Tibial nerve (tissue), 4 donors: ENCODE results near the gene NLRP7. TPM values are rescaled to one million over a fixed set of nuclear protein-coding genes. Genes with fewer than 3 reads are reported as not detected.
"Not testable (repeated sequence)": the region's sequence is repeated elsewhere in the genome, so short reads cannot be mapped to it uniquely, and the experiment has no call there.

Experiments used
- DNase-seq, 2 donors: peaks; one replicate each; pipeline ENCODE4 v3.0.0-alpha.2; 2019; ENCODE audit warnings: low spot score in 2 of 2
- H3K27ac ChIP-seq, 4 donors: fragments of 200-600 bp; sonication (generic) in 3 of 4; one replicate each; pipeline ENCODE4 v1.5.1; 2017 to 2019; ENCODE audit warnings: mild to moderate bottlenecking in 1 of 4
- H3K27me3 ChIP-seq, 2 donors: fragments of 200-600 bp; sonication (generic) in 1 of 2; one replicate each; pipeline versions ENCODE4 v1.5.1 to v1.6.0; 2017 to 2019
- H3K36me3 ChIP-seq, 3 donors: fragments of 200-600 bp; sonication (generic); one replicate each; pipeline ENCODE4 v1.5.1; 2018 to 2019
- H3K4me1 ChIP-seq, 4 donors: fragments of 200-600 bp; sonication (generic) in 3 of 4; one replicate each; pipeline ENCODE4 v1.5.1; 2017 to 2019
- H3K4me3 ChIP-seq, 4 donors: fragments of 200-600 bp; sonication (generic) in 3 of 4; one replicate each; pipeline ENCODE4 v1.5.1; 2017 to 2019; ENCODE audit warnings: mild to moderate bottlenecking in 1 of 4, moderate library complexity in 1 of 4
- H3K9me3 ChIP-seq, 4 donors: fragments of 200-600 bp; sonication (generic) in 3 of 4; one replicate each; pipeline ENCODE4 v1.5.1; 2017 to 2019
- EP300 ChIP-seq, 2 donors: sonication (generic); formaldehyde crosslinking; IDR thresholded peaks; one replicate each; pipeline ENCODE4 v1.6.1; 2017; ENCODE audit warnings: antibody characterized with exemption in 2 of 2, mild to moderate bottlenecking in 1 of 2
- POLR2A ChIP-seq, 2 donors: fragments of 450-650 bp; IDR thresholded peaks; one replicate each; pipeline ENCODE4 v1.6.1; 2017; ENCODE audit warnings: antibody characterized with exemption in 2 of 2, mild to moderate bottlenecking in 2 of 2, moderate library complexity in 2 of 2
- WGBS, 2 donors: methylation state at CpG; one replicate each; pipeline ENCODE4 v1.1.5; 2018; 5-methylcytosine and 5-hydroxymethylcytosine counted together
- total RNA-seq, 4 donors: library from RNA; depleted of rRNA; stranded (reverse); fragments of >200 nt; gene quantifications; one replicate each; pipeline ENCODE4 v1.1.0, GENCODE V29; 2016
- TF ChIP-seq, protein P1 (sequence below), 5 experiments: fragments of 200-600 bp in 3 of 5; fragments of 450-650 bp in 2 of 5; sonication (generic) in 3 of 5; IDR thresholded peaks; one replicate each; pipeline ENCODE4 v1.5.1; 2016 to 2019; ENCODE audit warnings: antibody characterized with exemption in 5 of 5, mild to moderate bottlenecking in 3 of 5, moderate library complexity in 2 of 5

NLRP7 gene
- total RNA-seq, 4 donors from 2014 or later, result not detected

DNA sequence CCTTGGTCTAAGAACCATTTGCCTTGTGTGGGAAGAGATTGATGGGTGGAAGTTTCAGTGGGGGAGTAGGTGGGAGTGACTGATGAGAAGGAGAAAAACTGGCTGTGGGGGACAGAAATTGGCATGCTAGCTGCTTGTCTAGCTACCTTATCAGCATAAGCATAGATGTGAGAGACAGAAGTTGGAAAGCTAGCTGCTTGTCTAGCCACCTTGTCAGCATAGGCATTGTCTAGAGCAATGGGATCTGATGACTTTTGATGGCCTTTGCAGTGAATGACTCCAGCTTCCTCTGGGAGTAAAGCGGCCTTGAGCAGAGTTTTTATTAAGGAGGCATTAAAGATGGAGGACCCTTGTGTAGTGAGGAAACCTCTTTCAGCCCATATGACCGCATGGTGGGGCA, 51.3 kb downstream of the NLRP7 start:
- 61 to 73% methylated on average over 2 of the region's 2 CpGs for WGBS, 2 donors
- TF ChIP-seq EP300 (IDR thresholded peaks at IDR 0.05) (no peak), POLR2A (IDR thresholded peaks at IDR 0.05) (no peak)
- TF ChIP-seq, protein P1, sequence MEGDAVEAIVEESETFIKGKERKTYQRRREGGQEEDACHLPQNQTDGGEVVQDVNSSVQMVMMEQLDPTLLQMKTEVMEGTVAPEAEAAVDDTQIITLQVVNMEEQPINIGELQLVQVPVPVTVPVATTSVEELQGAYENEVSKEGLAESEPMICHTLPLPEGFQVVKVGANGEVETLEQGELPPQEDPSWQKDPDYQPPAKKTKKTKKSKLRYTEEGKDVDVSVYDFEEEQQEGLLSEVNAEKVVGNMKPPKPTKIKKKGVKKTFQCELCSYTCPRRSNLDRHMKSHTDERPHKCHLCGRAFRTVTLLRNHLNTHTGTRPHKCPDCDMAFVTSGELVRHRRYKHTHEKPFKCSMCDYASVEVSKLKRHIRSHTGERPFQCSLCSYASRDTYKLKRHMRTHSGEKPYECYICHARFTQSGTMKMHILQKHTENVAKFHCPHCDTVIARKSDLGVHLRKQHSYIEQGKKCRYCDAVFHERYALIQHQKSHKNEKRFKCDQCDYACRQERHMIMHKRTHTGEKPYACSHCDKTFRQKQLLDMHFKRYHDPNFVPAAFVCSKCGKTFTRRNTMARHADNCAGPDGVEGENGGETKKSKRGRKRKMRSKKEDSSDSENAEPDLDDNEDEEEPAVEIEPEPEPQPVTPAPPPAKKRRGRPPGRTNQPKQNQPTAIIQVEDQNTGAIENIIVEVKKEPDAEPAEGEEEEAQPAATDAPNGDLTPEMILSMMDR (IDR thresholded peaks at IDR 0.05), result no peak

DNA sequence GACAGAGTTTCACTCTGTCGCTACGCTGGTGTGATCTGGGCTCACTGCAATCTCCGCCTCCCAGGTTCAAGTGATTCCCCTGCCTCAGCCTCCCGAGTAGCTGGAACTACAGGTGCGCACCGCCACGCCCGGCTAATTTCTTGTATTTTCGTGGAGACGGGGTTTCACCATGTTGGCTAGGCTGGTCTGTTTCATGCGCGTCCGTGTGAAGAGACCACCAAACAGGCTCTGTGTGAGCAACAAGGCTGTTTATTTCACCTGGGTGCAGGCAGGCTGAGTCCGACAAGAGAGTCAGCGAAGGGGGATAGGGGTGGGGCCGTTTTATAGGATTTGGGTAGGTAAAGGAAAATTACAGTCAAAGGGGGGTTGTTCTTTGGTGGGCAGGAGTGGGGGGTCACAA, 53.2 kb downstream of the NLRP7 start:
- H3K27me3 ChIP-seq, H3K36me3 ChIP-seq, H3K27ac ChIP-seq, H3K4me3 ChIP-seq, H3K4me1 ChIP-seq, H3K9me3 ChIP-seq, DNase-seq: not testable (repeated sequence)
- WGBS, 2 donors, result 89 to 90% methylated on average over 16 of the region's 16 CpGs

More for the DNA sequence above, 51.3 kb downstream of the NLRP7 start:
- Histone ChIP-seq H3K27me3 (no peaks in the 10 kb centered on the region), H3K4me1 (no peaks in the 10 kb centered on the region), H3K36me3 (no peaks in the 10 kb centered on the region), H3K4me3 (no peak overlapping the region), H3K9me3 (no peaks in the 10 kb centered on the region), H3K27ac (no peak overlapping the region)
- DNase-seq, result no peak

DNA sequence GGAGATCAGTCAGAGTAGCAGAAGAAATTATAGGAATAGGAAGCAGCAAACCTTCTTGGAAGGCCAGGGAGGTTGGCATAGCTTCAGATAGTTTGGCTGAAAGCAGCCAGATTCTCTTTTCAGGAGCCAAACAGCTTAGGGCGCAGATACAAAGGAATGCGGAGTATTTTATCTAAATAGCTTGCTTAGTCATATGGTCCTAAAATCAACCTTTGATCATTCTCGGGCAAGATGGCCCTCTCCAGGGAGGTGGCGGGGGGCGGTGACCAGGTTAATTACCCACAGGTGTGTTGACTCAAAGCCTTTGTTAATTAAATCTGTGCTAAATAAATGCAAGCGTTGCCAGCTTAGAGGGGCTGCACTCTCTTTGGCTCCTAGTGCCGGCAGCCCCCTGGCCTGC, 53.9 kb downstream of the NLRP7 start:
- H3K27me3 ChIP-seq, result no peaks in the 10 kb centered on the region
- TF ChIP-seq, protein P1 (IDR thresholded peaks at IDR 0.05), result no peak
- no peak for TF ChIP-seq EP300 (IDR thresholded peaks at IDR 0.05)
- no peak for TF ChIP-seq POLR2A (IDR thresholded peaks at IDR 0.05)
- no peak for DNase-seq
- H3K4me1 ChIP-seq, result no peaks in the 10 kb centered on the region
- no peak overlapping the region for H3K4me3 ChIP-seq
- peaks cover 0 to 4% (median 0%) of the 10 kb centered on the region in 4 donors for H3K9me3 ChIP-seq
- no peak overlapping the region for H3K27ac ChIP-seq
- 38 to 44% methylated on average over 7 of the region's 7 CpGs for WGBS, 2 donors
- no peaks in the 10 kb centered on the region for H3K36me3 ChIP-seq

DNA sequence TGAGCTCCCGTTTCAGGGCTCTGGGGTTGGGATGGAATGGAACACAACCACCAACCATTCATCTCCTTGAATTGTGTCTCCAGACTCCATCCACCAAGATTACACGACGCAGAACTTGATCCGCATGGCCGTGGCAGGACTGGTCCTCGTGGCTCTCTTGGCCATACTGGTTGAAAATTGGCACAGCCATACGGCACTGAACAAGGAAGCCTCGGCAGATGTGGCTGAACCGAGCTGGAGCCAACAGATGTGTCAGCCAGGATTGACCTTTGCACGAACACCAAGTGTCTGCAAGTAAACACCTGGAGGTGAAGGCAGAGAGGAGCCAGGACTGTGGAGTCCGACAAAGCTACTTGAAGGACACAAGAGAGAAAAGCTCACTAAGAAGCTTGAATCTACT, 57.8 kb downstream of the NLRP7 start:
- DNase-seq, result no peak
- TF ChIP-seq EP300 (IDR thresholded peaks at IDR 0.05) (no peak), POLR2A (IDR thresholded peaks at IDR 0.05) (no peak)
- TF ChIP-seq, protein P1 (IDR thresholded peaks at IDR 0.05), result no peak
- Histone ChIP-seq H3K27me3 (no peaks in the 10 kb centered on the region), H3K27ac (no peak overlapping the region), H3K36me3 (no peaks in the 10 kb centered on the region), H3K9me3 (peaks cover 0 to 5% (median 0%) of the 10 kb centered on the region in 4 donors), H3K4me3 (no peak overlapping the region), H3K4me1 (no peaks in the 10 kb centered on the region)
- 87 to 89% methylated on average over 11 of the region's 11 CpGs for WGBS, 2 donors

DNA sequence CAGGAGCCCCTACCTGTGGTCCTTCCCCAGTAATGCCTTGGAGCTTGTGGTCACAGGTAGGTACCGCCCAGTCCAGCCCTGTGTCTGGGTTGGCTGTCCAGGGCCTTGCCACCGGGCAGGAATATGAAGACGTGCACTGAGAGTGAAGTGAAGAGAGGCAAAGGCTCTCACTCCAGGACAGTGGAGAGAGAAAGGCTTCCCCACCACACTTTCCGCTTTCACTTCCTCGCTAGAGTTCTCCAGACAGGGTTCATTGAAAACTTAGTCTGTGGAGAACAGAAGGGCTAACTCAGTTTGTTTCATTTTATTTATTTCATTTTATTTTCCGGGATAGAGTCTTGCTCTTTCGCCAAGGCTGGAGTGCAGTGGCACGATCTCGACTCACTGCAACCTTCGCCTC, 59.1 kb downstream of the NLRP7 start:
- no peak for DNase-seq
- H3K27ac ChIP-seq, result no peak overlapping the region
- WGBS, 2 donors, result 92 to 94% methylated on average over 10 of the region's 10 CpGs
- TF ChIP-seq EP300 (IDR thresholded peaks at IDR 0.05) (no peak), POLR2A (IDR thresholded peaks at IDR 0.05) (no peak)
- TF ChIP-seq, protein P1 (IDR thresholded peaks at IDR 0.05), result no peak
- H3K36me3 ChIP-seq, result no peaks in the 10 kb centered on the region
- peaks cover 0 to 17% (median 0%) of the 10 kb centered on the region in 4 donors for H3K9me3 ChIP-seq
- no peaks in the 10 kb centered on the region for H3K27me3 ChIP-seq
- H3K4me3 ChIP-seq, result no peak overlapping the region
- H3K4me1 ChIP-seq, result no peaks in the 10 kb centered on the region

DNA sequence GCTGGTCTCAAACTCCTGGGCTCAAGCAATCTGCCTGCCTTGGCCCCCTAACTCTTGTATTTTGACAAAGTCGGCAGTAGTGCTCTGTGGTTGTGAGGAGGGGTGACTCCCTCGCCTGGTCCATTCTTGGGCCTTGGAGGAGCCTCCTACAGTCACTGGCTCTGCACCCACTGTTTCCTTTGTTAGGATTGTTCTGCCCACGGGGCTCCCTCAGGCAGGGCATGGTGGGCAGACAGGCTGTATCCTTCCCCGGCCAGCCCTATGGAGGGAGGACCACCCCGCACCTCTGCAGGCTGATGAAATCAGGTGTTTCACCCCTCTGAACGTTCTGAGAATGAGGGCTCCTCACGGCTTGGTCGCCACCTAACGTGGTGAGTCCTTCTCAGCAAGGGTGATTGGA, 64.1 kb downstream of the NLRP7 start:
- no peaks in the 10 kb centered on the region for H3K4me1 ChIP-seq
- H3K9me3 ChIP-seq, result peaks cover 0 to 36% (median 0%) of the 10 kb centered on the region in 4 donors
- TF ChIP-seq, protein P1 (IDR thresholded peaks at IDR 0.05), result no peak
- no peak for TF ChIP-seq POLR2A (IDR thresholded peaks at IDR 0.05)
- no peak for TF ChIP-seq EP300 (IDR thresholded peaks at IDR 0.05)
- H3K27ac ChIP-seq, result no peak overlapping the region
- no peak overlapping the region for H3K4me3 ChIP-seq
- 73 to 80% methylated on average over 8 to 9 of the region's 9 CpGs for WGBS, 2 donors
- no peaks in the 10 kb centered on the region for H3K27me3 ChIP-seq
- H3K36me3 ChIP-seq, result no peaks in the 10 kb centered on the region
- DNase-seq, result no peak
